KOPT-K1 (cell line): ENCODE results near the gene CLEC4F.

Experiments
- H3K27ac ChIP-seq: fragments of 200-600 bp; sonication (generic); 2 replicates; pipeline ENCODE4 v1.5.1; 2016; ENCODE audit warnings: antibody characterized with exemption, mild to moderate bottlenecking, low read depth, low read length; ENCODE audit not compliant: poor library complexity, severe bottlenecking
- H3K36me3 ChIP-seq: fragments of 200-600 bp; sonication (generic); 2 replicates; pipeline ENCODE4 v1.5.1; 2017; ENCODE audit warnings: antibody characterized with exemption, mild to moderate bottlenecking, low read length, moderate library complexity; ENCODE audit not compliant: insufficient read depth
- H3K9me3 ChIP-seq: fragments of 200-600 bp; sonication (generic); 2 replicates; pipeline ENCODE4 v1.5.1; 2017; ENCODE audit warnings: antibody characterized with exemption, low read length, mild to moderate bottlenecking; ENCODE audit not compliant: insufficient read depth, poor library complexity, severe bottlenecking

Gene CLEC4F

GRCh38 chr2:70779911-70780545, 40.4 kb downstream of the CLEC4F start:
- no peaks in the 10 kb centered on the region for H3K9me3 ChIP-seq
- H3K36me3 ChIP-seq, result no peaks in the 10 kb centered on the region
- H3K27ac ChIP-seq, result no peak overlapping the region

- no peaks in the 10 kb centered on the region for H3K36me3 ChIP-seq
- H3K9me3 ChIP-seq, result no peaks in the 10 kb centered on the region
- no peak overlapping the region for H3K27ac ChIP-seq
Measured at GRCh38 chr2:70779491-70779890, 40.9 kb downstream of the CLEC4F start.

- H3K27ac ChIP-seq, result no peak overlapping the region
- H3K36me3 ChIP-seq, result no peaks in the 10 kb centered on the region
- H3K9me3 ChIP-seq, result no peaks in the 10 kb centered on the region
Measured at GRCh38 chr2:70778676-70779075, 41.7 kb downstream of the CLEC4F start.

- Histone ChIP-seq H3K9me3 (no peaks in the 10 kb centered on the region), H3K27ac (no peak overlapping the region)
Measured at GRCh38 chr2:70777450-70777849, 42.9 kb downstream of the CLEC4F start.

GRCh38 chr2:70776266-70776665, 44.1 kb downstream of the CLEC4F start:
- Histone ChIP-seq H3K27ac (no peak overlapping the region), H3K9me3 (no peaks in the 10 kb centered on the region), H3K36me3 (no peaks in the 10 kb centered on the region)

More at GRCh38 chr2:70777450-70777849, 42.9 kb downstream of the CLEC4F start:
- no peaks in the 10 kb centered on the region for H3K36me3 ChIP-seq

- H3K27ac ChIP-seq, result no peak overlapping the region
- H3K36me3 ChIP-seq, result no peaks in the 10 kb centered on the region
- no peaks in the 10 kb centered on the region for H3K9me3 ChIP-seq
Measured at GRCh38 chr2:70775141-70775540, 45.3 kb downstream of the CLEC4F start.

- H3K9me3 ChIP-seq, result peaks cover 6% of the 10 kb centered on the region
- no peaks in the 10 kb centered on the region for H3K36me3 ChIP-seq
- H3K27ac ChIP-seq, result no peak overlapping the region
Measured at GRCh38 chr2:70772486-70773155, 47.8 kb downstream of the CLEC4F start.

GRCh38 chr2:70771446-70771845, 49.0 kb downstream of the CLEC4F start:
- peaks cover 15% of the 10 kb centered on the region for H3K9me3 ChIP-seq
- H3K27ac ChIP-seq, result no peak overlapping the region
- no peaks in the 10 kb centered on the region for H3K36me3 ChIP-seq

- no peaks in the 10 kb centered on the region for H3K36me3 ChIP-seq
- H3K9me3 ChIP-seq, result peaks cover 15% of the 10 kb centered on the region
- H3K27ac ChIP-seq, result no peak overlapping the region
Measured at GRCh38 chr2:70769450-70769849, 50.9 kb downstream of the CLEC4F start.

GRCh38 chr2:70768590-70769085, 51.8 kb downstream of the CLEC4F start:
- no peaks in the 10 kb centered on the region for H3K36me3 ChIP-seq
- H3K9me3 ChIP-seq, result peaks cover 15% of the 10 kb centered on the region
- H3K27ac ChIP-seq, result no peak overlapping the region

- H3K27ac ChIP-seq, result no peak within 1 kb of the TSS
- no peaks in the 10 kb centered on the region for H3K36me3 ChIP-seq
- H3K9me3 ChIP-seq, result peaks cover 15% of the 10 kb centered on the region
Measured at GRCh38 chr2:70767699-70768589, 52.5 kb downstream of the CLEC4F start, which contains the start of gene ADD2. TSS of gene ADD2 (minus strand) at chr2:70768200. CDS start at chr2:70706408, 61,792 bp downstream.

GRCh38 chr2:70767079-70767698, 53.2 kb downstream of the CLEC4F start:
- Histone ChIP-seq H3K36me3 (no peaks in the 10 kb centered on the region), H3K9me3 (peaks cover 15% of the 10 kb centered on the region), H3K27ac (no peak overlapping the region)

- Histone ChIP-seq H3K27ac (no peak overlapping the region), H3K9me3 (peaks cover 15% of the 10 kb centered on the region), H3K36me3 (no peaks in the 10 kb centered on the region)
Measured at GRCh38 chr2:70766357-70767078, 53.9 kb downstream of the CLEC4F start.

GRCh38 chr2:70765507-70765906, 54.9 kb downstream of the CLEC4F start:
- Histone ChIP-seq H3K27ac (no peak overlapping the region), H3K36me3 (no peaks in the 10 kb centered on the region), H3K9me3 (peaks cover 15% of the 10 kb centered on the region)
